Fibroblast of skin of left quadriceps (primary cell): ENCODE results near the gene RGL4.

Experiments
- DNase-seq, 2 experiments: peaks; one replicate each; pipeline ENCODE4 v3.0.0-alpha.2; 2013; ENCODE audit warnings: low read depth in 2 of 2

The RGL4 gene

GRCh38 chr22:23743303-23743705 lies 52.5 kb downstream of the RGL4 start:
- DNase-seq, result no peak

- DNase-seq, result no peak
Observed at GRCh38 chr22:23744001-23744400, 53.2 kb downstream of the RGL4 start.

- DNase-seq, result no peak
Observed at GRCh38 chr22:23744485-23744884, 53.7 kb downstream of the RGL4 start.

GRCh38 chr22:23745791-23746190 lies 55.0 kb downstream of the RGL4 start:
- no peak for DNase-seq
